HFFc6 (cell line): Measurements from ENCODE around the gene PAN3. TPM values are rescaled to one million over a fixed set of nuclear protein-coding genes. Genes with fewer than 3 reads are reported as not detected.
A peak's percentile ranks its signal among the peaks of the same experiment; 100 is the strongest.

ENCODE experiments used
- DNase-seq: peaks from one replicate; pipeline ENCODE4 v3.0.0-alpha.2; 2018
- H3K27ac Mint-ChIP-seq: 2 replicates; pipeline ENCODE4 v1.8.0; 2020; ENCODE audit warnings: mild to moderate bottlenecking, mixed read lengths
- H3K27me3 Mint-ChIP-seq: 2 replicates; pipeline ENCODE4 v1.8.0; 2021; ENCODE audit warnings: mild to moderate bottlenecking, moderate library complexity, mixed read lengths; ENCODE audit not compliant: insufficient read depth
- H3K36me3 Mint-ChIP-seq: 2 replicates; pipeline ENCODE4 v1.8.0; 2021; ENCODE audit warnings: low read depth, mixed read lengths
- H3K4me1 Mint-ChIP-seq: 2 replicates; pipeline ENCODE4 v1.8.0; 2020; ENCODE audit warnings: low read depth, mixed read lengths
- H3K4me3 Mint-ChIP-seq: 2 replicates; pipeline ENCODE4 v1.8.0; 2020; ENCODE audit warnings: mild to moderate bottlenecking, moderate library complexity, mixed read lengths
- H3K9me3 Mint-ChIP-seq: 2 replicates; pipeline ENCODE4 v1.8.0; 2020; ENCODE audit warnings: mild to moderate bottlenecking, mixed read lengths
- total RNA-seq, 6 experiments: library from RNA; stranded (reverse); fragmentation: NEBNext Ultra II Directional; extraction: Animal tissue kit (Norgen Biotek cat#: 25700); gene quantifications; 2 replicates in 1 of 6; 3 replicates in 5 of 6; pipeline ENCODE4 v1.2.3, GENCODE V29; 2021
- TF ChIP-seq, protein P1 (sequence below): fragments of 200-600 bp; sonication (generic); IDR thresholded peaks from 2 replicates; pipeline ENCODE4 v1.5.0; 2021; ENCODE audit warnings: antibody characterized with exemption, mild to moderate bottlenecking

Gene PAN3
- total RNA-seq, 6 experiments from 2014 or later, result 16.9 to 20.2 (median 18.0) TPM

DNA sequence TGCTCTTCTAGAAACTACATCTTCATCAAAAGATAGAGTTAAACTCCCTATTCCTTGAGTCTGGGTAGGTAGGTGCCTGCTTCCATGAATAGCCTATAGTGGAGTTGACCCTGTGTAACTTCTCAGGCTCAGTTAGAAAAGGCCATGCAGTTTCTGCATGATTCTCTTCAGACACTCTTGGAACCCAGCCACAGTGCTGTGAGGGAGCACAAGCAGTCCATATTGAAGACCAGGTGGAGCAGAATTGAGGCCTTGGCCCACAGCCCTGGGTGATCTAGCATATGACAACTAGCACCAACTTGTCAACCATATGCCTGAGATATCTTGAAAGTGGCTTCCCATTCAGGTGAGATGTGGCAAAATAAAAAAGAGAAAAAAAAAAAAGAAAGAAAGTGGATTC is 10.3 kb upstream of the PAN3 start:
- no peaks in the 10 kb centered on the region; the same call in 1 of the 2 replicates for H3K4me1 Mint-ChIP-seq
- H3K36me3 Mint-ChIP-seq, result no peaks in the 10 kb centered on the region
- no peaks in the 10 kb centered on the region for H3K27me3 Mint-ChIP-seq
- H3K27ac Mint-ChIP-seq, result no peak overlapping the region
- no peaks in the 10 kb centered on the region for H3K9me3 Mint-ChIP-seq
- no peak overlapping the region for H3K4me3 Mint-ChIP-seq
- TF ChIP-seq, protein P1, sequence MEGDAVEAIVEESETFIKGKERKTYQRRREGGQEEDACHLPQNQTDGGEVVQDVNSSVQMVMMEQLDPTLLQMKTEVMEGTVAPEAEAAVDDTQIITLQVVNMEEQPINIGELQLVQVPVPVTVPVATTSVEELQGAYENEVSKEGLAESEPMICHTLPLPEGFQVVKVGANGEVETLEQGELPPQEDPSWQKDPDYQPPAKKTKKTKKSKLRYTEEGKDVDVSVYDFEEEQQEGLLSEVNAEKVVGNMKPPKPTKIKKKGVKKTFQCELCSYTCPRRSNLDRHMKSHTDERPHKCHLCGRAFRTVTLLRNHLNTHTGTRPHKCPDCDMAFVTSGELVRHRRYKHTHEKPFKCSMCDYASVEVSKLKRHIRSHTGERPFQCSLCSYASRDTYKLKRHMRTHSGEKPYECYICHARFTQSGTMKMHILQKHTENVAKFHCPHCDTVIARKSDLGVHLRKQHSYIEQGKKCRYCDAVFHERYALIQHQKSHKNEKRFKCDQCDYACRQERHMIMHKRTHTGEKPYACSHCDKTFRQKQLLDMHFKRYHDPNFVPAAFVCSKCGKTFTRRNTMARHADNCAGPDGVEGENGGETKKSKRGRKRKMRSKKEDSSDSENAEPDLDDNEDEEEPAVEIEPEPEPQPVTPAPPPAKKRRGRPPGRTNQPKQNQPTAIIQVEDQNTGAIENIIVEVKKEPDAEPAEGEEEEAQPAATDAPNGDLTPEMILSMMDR, result no peak
- no peak for DNase-seq

GRCh38 chr13:28128926-28129325 is 9.4 kb upstream of the PAN3 start:
- Mint-ChIP-seq H3K4me1 (no peaks in the 10 kb centered on the region; the same call in 1 of the 2 replicates), H3K36me3 (no peaks in the 10 kb centered on the region), H3K27ac (no peak overlapping the region), H3K9me3 (no peaks in the 10 kb centered on the region), H3K27me3 (no peaks in the 10 kb centered on the region), H3K4me3 (no peak overlapping the region)
- TF ChIP-seq, protein P1, result no peak
- DNase-seq, result no peak

DNA sequence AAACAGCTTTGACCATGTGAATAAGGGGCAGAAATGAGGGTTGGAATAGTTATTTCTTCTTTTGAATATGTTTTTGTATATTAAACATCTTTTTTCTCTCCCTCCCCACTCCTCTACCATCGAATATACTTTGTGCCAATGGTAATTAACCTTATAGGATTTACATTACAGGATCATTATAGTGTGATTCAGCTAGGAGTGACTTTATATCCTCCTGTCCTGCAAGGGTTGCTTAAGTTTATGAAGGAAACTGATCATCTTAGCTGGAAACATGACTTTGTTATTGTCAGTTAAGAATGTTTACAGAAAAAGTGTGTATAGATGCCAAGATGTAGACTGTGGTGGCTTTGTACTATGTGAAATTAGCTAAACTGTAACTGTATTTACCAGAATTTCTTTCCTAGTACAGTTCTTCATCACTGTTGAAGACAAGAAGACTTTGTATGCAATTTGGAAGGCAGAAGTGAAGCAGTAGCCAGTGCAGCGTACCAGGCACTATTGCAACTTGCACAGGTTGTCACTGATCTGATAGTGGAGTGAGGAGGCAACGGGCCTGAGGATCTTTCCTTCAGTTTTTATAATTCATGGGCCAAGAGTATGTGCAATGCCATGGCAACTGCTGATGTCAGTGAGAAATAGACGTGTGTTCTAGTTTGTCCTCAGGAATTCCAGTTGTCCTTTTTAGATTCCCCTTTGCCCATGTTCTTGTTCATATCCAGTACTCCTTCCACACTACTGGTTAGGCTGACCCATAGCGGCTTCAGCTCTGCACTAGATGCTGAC is 8.2 kb upstream of the PAN3 start:
- no peak overlapping the region for H3K27ac Mint-ChIP-seq
- H3K27me3 Mint-ChIP-seq, result no peaks in the 10 kb centered on the region
- no peaks in the 10 kb centered on the region for H3K36me3 Mint-ChIP-seq
- H3K4me3 Mint-ChIP-seq, result no peak overlapping the region
- no peaks in the 10 kb centered on the region for H3K9me3 Mint-ChIP-seq
- no peak for DNase-seq
- TF ChIP-seq, protein P1, result no peak
- H3K4me1 Mint-ChIP-seq, result no peaks in the 10 kb centered on the region; the same call in 1 of the 2 replicates

GRCh38 chr13:28131646-28132045 is 6.7 kb upstream of the PAN3 start:
- Mint-ChIP-seq H3K27ac (no peak overlapping the region), H3K9me3 (no peaks in the 10 kb centered on the region), H3K36me3 (no peaks in the 10 kb centered on the region), H3K4me1 (peaks cover 2% of the 10 kb centered on the region), H3K4me3 (no peak overlapping the region), H3K27me3 (no peaks in the 10 kb centered on the region)
- TF ChIP-seq, protein P1, result no peak
- DNase-seq, result no peak

GRCh38 chr13:28136916-28137315 is 1.4 kb upstream of the PAN3 start:
- Mint-ChIP-seq H3K27ac (peak overlapping the region; percentile 97), H3K27me3 (peaks cover 3% of the 10 kb centered on the region; the same call in 1 of the 2 replicates), H3K4me3 (peak overlapping the region; percentile 93), H3K9me3 (no peaks in the 10 kb centered on the region), H3K4me1 (peaks cover 31% of the 10 kb centered on the region), H3K36me3 (no peaks in the 10 kb centered on the region)
- no peak for DNase-seq
- TF ChIP-seq, protein P1, result no peak
